ENCODE results near the gene HOXD8. TPM values are rescaled to one million over a fixed set of nuclear protein-coding genes. Genes with fewer than 3 reads are reported as not detected.

The HOXD8 gene
- total RNA-seq, 1 experiment from 2014 or later, result 0.39 TPM

DNA sequence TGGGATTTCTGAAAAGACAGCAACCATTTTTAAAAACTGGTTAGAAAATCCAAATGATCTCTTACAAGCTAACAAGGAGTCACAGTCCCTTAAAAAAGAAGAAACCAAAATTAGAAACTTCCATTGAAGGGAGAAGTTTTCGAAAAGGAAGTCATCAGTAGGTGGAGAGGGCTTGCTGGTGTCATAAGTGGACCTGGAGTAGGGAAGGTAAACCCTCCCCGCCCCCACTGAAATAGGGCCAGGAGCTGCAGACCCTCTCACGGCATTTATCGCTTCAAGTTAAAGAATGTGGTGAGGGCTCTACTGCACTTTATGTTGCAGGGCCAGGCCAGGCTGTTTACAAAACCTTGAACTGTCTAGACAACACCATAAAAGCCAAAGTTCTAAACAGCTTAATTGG is 19.6 kb upstream of the HOXD8 start:
- intact Hi-C loops (cut with micrococcal nuclease; ENCODE audit: unreplicated experiment), result loop anchor here (5.0 kb wide), 1 partner anchor 1037 kb away; no protein-coding TSS in a partner anchor
- peaks cover 42% of the 10 kb centered on the region for H3K27me3 ChIP-seq (ENCODE audit: insufficient read depth, low read depth)
- H3K4me3 ChIP-seq, result no peak overlapping the region
- H3K36me3 ChIP-seq (ENCODE audit: low read depth), result no peaks in the 10 kb centered on the region
- no peak for DNase-seq
- no peaks in the 10 kb centered on the region for H4K20me1 ChIP-seq (ENCODE audit: insufficient read depth)
- TF ChIP-seq, protein P1, sequence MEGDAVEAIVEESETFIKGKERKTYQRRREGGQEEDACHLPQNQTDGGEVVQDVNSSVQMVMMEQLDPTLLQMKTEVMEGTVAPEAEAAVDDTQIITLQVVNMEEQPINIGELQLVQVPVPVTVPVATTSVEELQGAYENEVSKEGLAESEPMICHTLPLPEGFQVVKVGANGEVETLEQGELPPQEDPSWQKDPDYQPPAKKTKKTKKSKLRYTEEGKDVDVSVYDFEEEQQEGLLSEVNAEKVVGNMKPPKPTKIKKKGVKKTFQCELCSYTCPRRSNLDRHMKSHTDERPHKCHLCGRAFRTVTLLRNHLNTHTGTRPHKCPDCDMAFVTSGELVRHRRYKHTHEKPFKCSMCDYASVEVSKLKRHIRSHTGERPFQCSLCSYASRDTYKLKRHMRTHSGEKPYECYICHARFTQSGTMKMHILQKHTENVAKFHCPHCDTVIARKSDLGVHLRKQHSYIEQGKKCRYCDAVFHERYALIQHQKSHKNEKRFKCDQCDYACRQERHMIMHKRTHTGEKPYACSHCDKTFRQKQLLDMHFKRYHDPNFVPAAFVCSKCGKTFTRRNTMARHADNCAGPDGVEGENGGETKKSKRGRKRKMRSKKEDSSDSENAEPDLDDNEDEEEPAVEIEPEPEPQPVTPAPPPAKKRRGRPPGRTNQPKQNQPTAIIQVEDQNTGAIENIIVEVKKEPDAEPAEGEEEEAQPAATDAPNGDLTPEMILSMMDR (conservative IDR thresholded peaks at IDR 0.05), result no peak
- TF ChIP-seq EZH2 (IDR thresholded peaks at IDR 0.05; ENCODE audit: low read depth), result no peak
- no TSS peak for BruUV-seq (replicated peaks)
- CTCF ChIA-PET, result interaction anchor here (0.6 to 1.5 kb wide), 3 partner anchors 13 to 544 kb away, joined by 3 to 6 read pairs (median 4); no protein-coding TSS in a partner anchor
- no peaks in the 10 kb centered on the region for H3F3A ChIP-seq (ENCODE audit: insufficient read depth, low read depth)
- H3K9me2 ChIP-seq (ENCODE audit: insufficient read depth), result no peaks in the 10 kb centered on the region
- H3K79me2 ChIP-seq (ENCODE audit: low read depth), result no peaks in the 10 kb centered on the region
- no peak overlapping the region for H3K27ac ChIP-seq
- no peak overlapping the region for H3K4me2 ChIP-seq
- POLR2A ChIA-PET (ENCODE audit: unreplicated experiment), result interaction anchor here (0.6 kb wide), 1 partner anchor 420 kb away, joined by 3 read pairs; no protein-coding TSS in a partner anchor
- no peaks in the 10 kb centered on the region for H3K9me3 ChIP-seq (ENCODE audit: insufficient read depth, low read depth)
- no peak overlapping the region for H2AFZ ChIP-seq
- no peaks in the 10 kb centered on the region for H3K4me1 ChIP-seq (replicated peaks; ENCODE audit: insufficient read depth)

DNA sequence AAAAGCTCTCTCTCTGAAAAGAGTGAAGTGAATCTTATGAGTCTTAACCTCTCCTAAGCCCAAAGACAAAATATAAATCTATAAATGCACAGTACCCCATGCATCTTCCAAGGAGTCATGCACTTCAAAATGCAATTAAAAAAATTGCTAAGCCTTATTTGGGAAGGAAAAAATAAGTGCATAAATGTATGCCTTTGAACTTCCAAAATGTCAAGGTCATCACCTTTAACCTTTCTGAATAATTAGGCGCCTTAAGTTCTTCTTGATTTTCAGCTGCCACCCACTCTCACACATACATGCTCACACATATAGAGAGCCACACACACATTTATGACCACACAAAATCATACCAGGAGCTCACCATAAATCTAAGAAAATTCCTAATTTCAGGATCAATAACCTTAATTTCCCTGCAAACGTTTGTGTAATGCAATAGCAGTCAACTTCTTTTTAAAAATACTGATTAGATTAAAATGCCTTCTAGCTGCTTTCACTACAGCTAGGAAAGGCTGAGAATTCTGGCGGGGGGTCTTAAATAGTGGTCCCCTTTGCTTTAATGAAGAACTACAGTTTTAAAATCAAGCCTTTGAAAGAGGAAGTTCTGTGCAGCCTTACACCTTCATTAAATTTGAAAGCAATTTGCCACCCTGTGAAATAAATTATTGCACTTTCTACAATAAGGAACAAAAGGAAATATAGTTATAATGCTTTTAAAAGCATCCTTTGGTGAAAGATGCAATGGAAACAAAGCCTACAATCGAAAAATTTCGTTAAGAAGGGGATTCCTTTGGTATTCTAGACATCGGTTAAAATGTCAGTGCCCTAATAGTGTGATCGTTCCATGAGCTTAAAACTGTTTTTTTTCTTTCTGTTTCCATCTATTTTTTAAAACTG is 18.8 kb upstream of the HOXD8 start:
- Histone ChIP-seq H3K79me2 (ENCODE audit: low read depth) (no peaks in the 10 kb centered on the region), H3K36me3 (ENCODE audit: low read depth) (no peaks in the 10 kb centered on the region), H4K20me1 (ENCODE audit: insufficient read depth) (no peaks in the 10 kb centered on the region), H3K27me3 (ENCODE audit: insufficient read depth, low read depth) (peaks cover 49% of the 10 kb centered on the region), H2AFZ (no peak overlapping the region), H3F3A (ENCODE audit: insufficient read depth, low read depth) (no peaks in the 10 kb centered on the region), H3K9me2 (ENCODE audit: insufficient read depth) (no peaks in the 10 kb centered on the region), H3K4me3 (no peak overlapping the region), H3K4me2 (no peak overlapping the region), H3K9me3 (ENCODE audit: insufficient read depth, low read depth) (no peaks in the 10 kb centered on the region), H3K4me1 (replicated peaks; ENCODE audit: insufficient read depth) (no peaks in the 10 kb centered on the region), H3K27ac (no peak overlapping the region)
- POLR2A ChIA-PET (ENCODE audit: unreplicated experiment), result interaction anchor here (0.6 kb wide), 1 partner anchor 421 kb away, joined by 3 read pairs; no protein-coding TSS in a partner anchor
- no peak for DNase-seq
- no TSS peak for BruUV-seq (replicated peaks)
- intact Hi-C loops (cut with micrococcal nuclease; ENCODE audit: unreplicated experiment), result loop anchor here (5.0 kb wide), 1 partner anchor 1037 kb away; no protein-coding TSS in a partner anchor
- CTCF ChIA-PET, result interaction anchor here (0.6 to 1.5 kb wide), 3 partner anchors 14 to 543 kb away, joined by 3 to 6 read pairs (median 4); no protein-coding TSS in a partner anchor
- no peak for TF ChIP-seq EZH2 (IDR thresholded peaks at IDR 0.05; ENCODE audit: low read depth)
- TF ChIP-seq, protein P1 (conservative IDR thresholded peaks at IDR 0.05), result no peak

DNA sequence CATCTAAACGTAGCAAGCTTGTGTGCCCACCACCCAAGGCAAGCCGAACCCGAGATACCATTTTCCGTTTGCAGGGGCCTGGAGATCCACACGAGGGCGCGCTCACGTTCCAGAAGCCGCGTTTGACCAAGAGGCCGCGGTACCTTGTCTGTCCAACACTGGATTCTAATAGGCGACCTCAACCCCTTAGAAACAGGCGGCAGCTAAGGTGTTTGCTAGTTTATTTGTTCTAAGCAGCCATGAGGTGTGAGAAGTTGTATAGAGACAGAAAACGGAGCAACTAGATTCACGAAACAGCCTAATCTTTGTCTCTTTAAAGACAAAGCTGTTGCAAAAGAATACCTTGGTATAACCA is 18.2 kb upstream of the HOXD8 start:
- no peak overlapping the region for H3K4me3 ChIP-seq
- H3K27me3 ChIP-seq (ENCODE audit: insufficient read depth, low read depth), result peaks cover 54% of the 10 kb centered on the region
- H3K9me2 ChIP-seq (ENCODE audit: insufficient read depth), result no peaks in the 10 kb centered on the region
- no peaks in the 10 kb centered on the region for H3K79me2 ChIP-seq (ENCODE audit: low read depth)
- ChIA-PET CTCF (interaction anchor here (1.5 kb wide), 1 partner anchor 543 kb away, joined by 6 read pairs; no protein-coding TSS in a partner anchor), POLR2A (ENCODE audit: unreplicated experiment) (no interaction called here)
- H4K20me1 ChIP-seq (ENCODE audit: insufficient read depth), result no peaks in the 10 kb centered on the region
- H3F3A ChIP-seq (ENCODE audit: insufficient read depth, low read depth), result no peaks in the 10 kb centered on the region
- no TSS peak for BruUV-seq (replicated peaks)
- intact Hi-C loops (cut with micrococcal nuclease; ENCODE audit: unreplicated experiment), result loop anchor here (5.0 kb wide), 1 partner anchor 1036 kb away; no protein-coding TSS in a partner anchor
- H3K9me3 ChIP-seq (ENCODE audit: insufficient read depth, low read depth), result no peaks in the 10 kb centered on the region
- H3K4me1 ChIP-seq (replicated peaks; ENCODE audit: insufficient read depth), result no peaks in the 10 kb centered on the region
- peak in 1 of 2 experiments; percentile 46 for DNase-seq
- peak overlapping the region; percentile 34; the same call in 1 of the 2 replicates for H3K4me2 ChIP-seq
- no peak overlapping the region for H3K27ac ChIP-seq
- TF ChIP-seq EZH2 (IDR thresholded peaks at IDR 0.05; ENCODE audit: low read depth), result no peak
- TF ChIP-seq, protein P1 (conservative IDR thresholded peaks at IDR 0.05), result peak; percentile 80
- H3K36me3 ChIP-seq (ENCODE audit: low read depth), result no peaks in the 10 kb centered on the region
- no peak overlapping the region; the same call in 1 of the 2 replicates for H2AFZ ChIP-seq
